ENCODE results near the gene ANO2.

GRCh38 chr12:5730962-5731361 is 214.1 kb downstream of the ANO2 start:
- TF ChIP-seq MAX (IDR thresholded peaks at IDR 0.05) (no peak), REST (IDR thresholded peaks at IDR 0.05; ENCODE audit: low read depth) (no peak), EP300 (IDR thresholded peaks at IDR 0.05; ENCODE audit: borderline replicate concordance) (no peak), TAF1 (IDR thresholded peaks at IDR 0.05; ENCODE audit: low read depth) (no peak), CEBPB (IDR thresholded peaks at IDR 0.05) (no peak), ZBTB7A (IDR thresholded peaks at IDR 0.05; ENCODE audit: low read depth) (no peak), TEAD4 (IDR thresholded peaks at IDR 0.05) (no peak), CREB1 (IDR thresholded peaks at IDR 0.05; ENCODE audit: low read depth) (no peak)
- TF ChIP-seq, protein P1, sequence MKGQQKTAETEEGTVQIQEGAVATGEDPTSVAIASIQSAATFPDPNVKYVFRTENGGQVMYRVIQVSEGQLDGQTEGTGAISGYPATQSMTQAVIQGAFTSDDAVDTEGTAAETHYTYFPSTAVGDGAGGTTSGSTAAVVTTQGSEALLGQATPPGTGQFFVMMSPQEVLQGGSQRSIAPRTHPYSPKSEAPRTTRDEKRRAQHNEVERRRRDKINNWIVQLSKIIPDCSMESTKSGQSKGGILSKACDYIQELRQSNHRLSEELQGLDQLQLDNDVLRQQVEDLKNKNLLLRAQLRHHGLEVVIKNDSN (IDR thresholded peaks at IDR 0.05): no peak
